OCI-LY1 (cell line): ENCODE measurements around the gene POLH.

Source experiments
- EZH2 ChIP-seq: fragments of 200-600 bp; sonication (generic), shearing (Covaris generic); IDR thresholded peaks from 2 replicates; pipeline ENCODE4 v1.8.0; 2017; ENCODE audit warnings: borderline replicate concordance, mixed run types, mild to moderate bottlenecking, antibody characterized with exemption, low read length, moderate library complexity, mixed read lengths
- TF ChIP-seq, protein P1 (sequence below): fragments of 200-600 bp; sonication (generic), shearing (Covaris generic); IDR thresholded peaks from 2 replicates; pipeline ENCODE4 v1.5.1; 2017; ENCODE audit warnings: mild to moderate bottlenecking, antibody characterized with exemption, low read length, moderate library complexity, mixed read lengths

DNA sequence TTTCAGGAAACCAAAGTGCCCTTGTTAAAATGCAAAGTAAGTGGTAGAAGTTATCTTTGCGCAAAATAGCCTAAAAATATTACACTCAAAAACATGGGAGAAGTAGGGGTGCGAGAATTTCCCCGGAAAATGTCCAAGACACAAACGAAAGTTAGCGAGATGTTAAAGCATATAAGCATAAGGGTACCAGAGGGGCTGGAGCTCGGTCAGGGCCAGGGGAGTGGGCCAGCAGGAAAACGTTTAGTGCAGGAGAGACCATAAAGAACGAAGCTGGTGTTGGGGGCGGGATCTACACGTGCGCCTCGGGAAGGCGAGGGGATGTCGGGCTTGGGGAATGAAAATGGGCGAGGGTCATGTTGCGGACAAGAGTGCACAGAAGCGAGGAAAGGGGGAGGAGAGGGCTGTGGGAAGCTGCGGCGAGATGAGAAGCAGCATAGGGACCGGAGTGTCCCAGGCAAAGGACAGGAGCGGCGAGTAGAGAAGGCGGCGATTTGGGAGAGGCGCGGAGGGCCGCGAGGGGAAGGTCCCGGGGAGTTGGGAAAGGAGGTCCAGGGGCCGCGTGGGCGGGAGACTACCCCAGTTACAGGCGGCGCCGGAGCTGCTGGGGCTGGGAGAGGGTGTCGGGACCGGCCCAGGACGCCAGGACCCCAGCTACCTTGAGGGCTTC, 747 bp upstream of the POLH start:
- no peak for TF ChIP-seq EZH2
- TF ChIP-seq, protein P1, sequence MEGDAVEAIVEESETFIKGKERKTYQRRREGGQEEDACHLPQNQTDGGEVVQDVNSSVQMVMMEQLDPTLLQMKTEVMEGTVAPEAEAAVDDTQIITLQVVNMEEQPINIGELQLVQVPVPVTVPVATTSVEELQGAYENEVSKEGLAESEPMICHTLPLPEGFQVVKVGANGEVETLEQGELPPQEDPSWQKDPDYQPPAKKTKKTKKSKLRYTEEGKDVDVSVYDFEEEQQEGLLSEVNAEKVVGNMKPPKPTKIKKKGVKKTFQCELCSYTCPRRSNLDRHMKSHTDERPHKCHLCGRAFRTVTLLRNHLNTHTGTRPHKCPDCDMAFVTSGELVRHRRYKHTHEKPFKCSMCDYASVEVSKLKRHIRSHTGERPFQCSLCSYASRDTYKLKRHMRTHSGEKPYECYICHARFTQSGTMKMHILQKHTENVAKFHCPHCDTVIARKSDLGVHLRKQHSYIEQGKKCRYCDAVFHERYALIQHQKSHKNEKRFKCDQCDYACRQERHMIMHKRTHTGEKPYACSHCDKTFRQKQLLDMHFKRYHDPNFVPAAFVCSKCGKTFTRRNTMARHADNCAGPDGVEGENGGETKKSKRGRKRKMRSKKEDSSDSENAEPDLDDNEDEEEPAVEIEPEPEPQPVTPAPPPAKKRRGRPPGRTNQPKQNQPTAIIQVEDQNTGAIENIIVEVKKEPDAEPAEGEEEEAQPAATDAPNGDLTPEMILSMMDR, result no peak
